H1 (cell line): ENCODE results near the gene XPOT. TPM values are rescaled to one million over a fixed set of nuclear protein-coding genes. Genes with fewer than 3 reads are reported as not detected.

ENCODE experiments used
- ATF3 ChIP-seq: IDR thresholded peaks from 2 replicates; pipeline ENCODE4 v1.6.1; 2011; ENCODE audit warnings: low read depth, mild to moderate bottlenecking, low read length; ENCODE audit not compliant: insufficient read depth
- CREB1 ChIP-seq: IDR thresholded peaks from 2 replicates; pipeline ENCODE4 v1.6.1; 2012; ENCODE audit warnings: inconsistent platforms
- HDAC6 ChIP-seq: IDR thresholded peaks from one replicate; pipeline ENCODE4 v1.7.1; 2012; ENCODE audit warnings: low read depth, mild to moderate bottlenecking, inconsistent platforms, low read length, moderate library complexity
- POLR2A ChIP-seq, 2 experiments: IDR thresholded peaks; 1 replicate in 1 of 2; 2 replicates in 1 of 2; pipeline ENCODE4 v1.6.1; 2011; ENCODE audit warnings: low read depth in 2 of 2, low read length in 2 of 2, mild to moderate bottlenecking in 2 of 2; ENCODE audit errors: control extremely low read depth in 1 of 2
- RAD21 ChIP-seq, 2 experiments: IDR thresholded peaks in 1 of 2; conservative IDR thresholded peaks in 1 of 2; 2 replicates each; pipeline ENCODE4 v1.6.1; 2011; ENCODE audit warnings: low read depth in 2 of 2, low read length in 2 of 2, improper control_type of control experiment in 1 of 2, inconsistent platforms in 1 of 2, mild to moderate bottlenecking in 1 of 2, moderate library complexity in 1 of 2
- polyA plus RNA-seq, 7 experiments: library from polyadenylated mRNA; depleted of rRNA in 3 of 7; stranded (reverse) in 5 of 7; unstranded in 2 of 7; fragments of >200 nt in 5 of 7; fragments of 200-250 nt in 2 of 7; gene quantifications; 1 replicate in 5 of 7; 2 replicates in 1 of 7; 4 replicates in 1 of 7; pipeline versions ENCODE4 v1.2.1 to v1.2.3, GENCODE V29; 2011 to 2013; ENCODE audit warnings: missing spikeins in 2 of 7, mixed read lengths in 2 of 7
- total RNA-seq: library from RNA; stranded (reverse); fragmentation: NEBNext Ultra II Directional; extraction: Animal tissue kit (Norgen Biotek cat#: 25700); gene quantifications from 2 replicates; pipeline ENCODE4 v1.2.1, GENCODE V29; 2021

XPOT gene
- total and polyA plus RNA-seq, 2 of the 8 experiments (the other 6 are each of a cell fraction or from before 2014, with no cell fraction given), result 38.8 to 176 TPM

- TF ChIP-seq ATF3 (no peak), HDAC6 (no peak), POLR2A (IDR thresholded peaks at IDR 0.05; ENCODE audit: control extremely low read depth in 1 of 2, low read depth in 2 of 2, low read length in 2 of 2) (no peak), CREB1 (no peak), RAD21 (IDR thresholded peaks at IDR 0.05 in 1 of 2, conservative IDR thresholded peaks at IDR 0.05 in 1 of 2; ENCODE audit: low read depth in 2 of 2, low read length in 2 of 2) (no peak)
- TF ChIP-seq, all 59 proteins: peak for 0
Observed at GRCh38 chr12:64497484-64497883, 93.3 kb downstream of the XPOT start (continued).
